Caco-2 (cell line): ENCODE results near the gene CUL4A. TPM values are rescaled to one million over a fixed set of nuclear protein-coding genes. Genes with fewer than 3 reads are reported as not detected.
A peak's percentile ranks its signal among the peaks of the same experiment; 100 is the strongest.

ENCODE experiments used
- BruUV-seq: library from RNA; stranded (reverse); fragments of 400-500 nt; replicated peaks from 2 replicates; lab custom pipeline; 2021; lab: Mats Ljungman, UMichigan
- CTCF ChIA-PET: fragments of 300-600 bp; sonication (Branson Sonifier 250); formaldehyde crosslinking; loops from one replicate; lab custom pipeline; 2022; ENCODE audit warnings: antibody characterized with exemption; lab: Charles Lee
- POLR2A ChIA-PET: fragments of 300-600 bp; sonication (Branson Sonifier 250); formaldehyde crosslinking; loops from one replicate; lab custom pipeline; 2022; ENCODE audit warnings: antibody characterized with exemption; lab: Charles Lee
- DNase-seq, 2 experiments: peaks; one replicate each; pipeline versions ENCODE4 v3.0.0 to v3.0.0-alpha.2; 2020 to 2022
- H3K27me3 ChIP-seq: replicated peaks from 2 replicates; pipeline ENCODE4 v1.6.0; 2011; ENCODE audit warnings: low read length; ENCODE audit not compliant: control insufficient read depth, insufficient read depth
- H3K36me3 ChIP-seq: 2 replicates; pipeline ENCODE4 v1.5.1; 2011; ENCODE audit warnings: low read length; ENCODE audit not compliant: control insufficient read depth, insufficient read depth
- H3K4me1 ChIP-seq: fragments of 250-450 bp; sonication (Bioruptor Pico); 2 replicates; pipeline ENCODE4 v1.5.1; 2020; ENCODE audit warnings: mild to moderate bottlenecking
- H3K4me3 ChIP-seq: 2 replicates; pipeline ENCODE4 v1.5.1; 2011; ENCODE audit warnings: low read depth, mild to moderate bottlenecking, control low read depth, low read length
- H3K9me3 ChIP-seq: fragments of 250-450 bp; sonication (Bioruptor Pico); 2 replicates; pipeline ENCODE4 v1.5.1; 2020; ENCODE audit warnings: mild to moderate bottlenecking, moderate library complexity
- H3K27ac Mint-ChIP-seq: one replicate; pipeline ENCODE4 v1.8.0; 2022; ENCODE audit warnings: mixed read lengths; ENCODE audit not compliant: unreplicated experiment
- H3K27me3 Mint-ChIP-seq: one replicate; pipeline ENCODE4 v1.8.0; 2022; ENCODE audit warnings: mixed read lengths; ENCODE audit not compliant: insufficient read depth, unreplicated experiment
- H3K36me3 Mint-ChIP-seq: one replicate; pipeline ENCODE4 v1.8.0; 2022; ENCODE audit warnings: mild to moderate bottlenecking, mixed read lengths; ENCODE audit not compliant: insufficient read depth, unreplicated experiment
- H3K4me1 Mint-ChIP-seq: one replicate; pipeline ENCODE4 v1.8.0; 2022; ENCODE audit warnings: low read depth, mixed read lengths; ENCODE audit not compliant: unreplicated experiment
- H3K4me3 Mint-ChIP-seq: one replicate; pipeline ENCODE4 v1.8.0; 2022; ENCODE audit warnings: mild to moderate bottlenecking, moderate library complexity, mixed read lengths; ENCODE audit not compliant: unreplicated experiment
- H3K9me3 Mint-ChIP-seq: one replicate; pipeline ENCODE4 v1.8.0; 2022; ENCODE audit warnings: mixed read lengths; ENCODE audit not compliant: unreplicated experiment
- intact Hi-C: fragments of 100-400 bp; cut with micrococcal nuclease; formaldehyde crosslinking; loops from one replicate; pipeline ENCODE4 v1.10.0; 2022; ENCODE audit not compliant: unreplicated experiment
- total RNA-seq: library from RNA; stranded (reverse); gene quantifications from 2 replicates; pipeline ENCODE4 v1.2.3, GENCODE V29; 2022
- TF ChIP-seq, protein P1 (sequence below), 2 experiments: fragments of 200-600 bp in 1 of 2; IDR thresholded peaks; 1 replicate in 1 of 2; 2 replicates in 1 of 2; pipeline versions ENCODE4 v1.5.1 to v1.8.0; 2011 to 2022; ENCODE audit warnings: antibody characterized with exemption in 1 of 2, control low read depth in 1 of 2, inconsistent platforms in 1 of 2, low read depth in 1 of 2, low read length in 1 of 2, mild to moderate bottlenecking in 1 of 2, moderate library complexity in 1 of 2; ENCODE audit not compliant: insufficient read depth in 1 of 2, severe bottlenecking in 1 of 2, unreplicated experiment in 1 of 2

CUL4A gene
- total RNA-seq, 1 experiment from 2014 or later, result 125 TPM

DNA sequence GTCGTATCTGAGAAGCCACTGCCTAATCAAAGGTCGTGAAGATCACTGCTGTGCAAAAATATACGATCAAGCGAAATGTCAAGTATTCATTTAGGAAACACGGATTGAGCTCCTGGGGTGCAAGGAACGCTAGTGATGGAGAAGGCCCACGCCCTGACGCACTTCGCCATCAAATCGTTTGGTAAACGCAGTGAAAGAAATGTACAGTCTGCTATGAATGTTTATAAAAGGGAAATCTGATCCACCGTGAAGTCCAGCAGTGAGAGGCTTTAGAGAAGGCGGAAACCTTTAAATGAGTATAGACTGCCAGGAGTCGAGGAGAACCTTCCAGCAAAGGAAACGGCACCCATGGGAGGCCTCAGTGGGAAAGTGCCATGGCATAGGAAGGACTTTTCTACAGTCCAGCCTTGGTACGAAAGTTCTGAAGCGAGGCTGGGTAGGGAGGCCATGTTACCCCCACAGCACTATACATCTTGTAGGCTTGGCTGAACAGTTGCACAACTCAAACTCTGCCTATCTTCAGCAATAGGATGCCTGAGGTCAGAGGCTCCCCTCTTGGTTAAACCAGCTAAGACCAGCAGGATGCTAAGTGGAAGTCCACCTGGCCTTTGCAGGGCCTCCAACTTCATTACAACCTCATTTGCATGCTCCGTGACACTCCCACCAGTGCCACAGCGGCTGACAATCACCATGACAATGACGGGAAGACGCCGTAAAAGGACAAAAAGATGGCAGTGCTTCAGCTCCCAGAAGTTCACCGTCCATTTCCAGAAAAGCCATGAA is 21.3 kb upstream of the CUL4A start:
- ChIA-PET CTCF (no interaction called here), POLR2A (no interaction called here)
- H3K27me3 ChIP-seq, result no peaks in the 10 kb centered on the region
- no peaks in the 10 kb centered on the region for H3K9me3 ChIP-seq
- BruUV-seq, result no TSS peak
- DNase-seq, result no peak
- H3K27ac Mint-ChIP-seq, result peak overlapping the region; percentile 86
- peaks cover 8% of the 10 kb centered on the region for H3K9me3 Mint-ChIP-seq
- no peaks in the 10 kb centered on the region for H3K36me3 ChIP-seq
- no peaks in the 10 kb centered on the region for H3K27me3 Mint-ChIP-seq
- no peak overlapping the region for H3K4me3 ChIP-seq
- TF ChIP-seq, protein P1, sequence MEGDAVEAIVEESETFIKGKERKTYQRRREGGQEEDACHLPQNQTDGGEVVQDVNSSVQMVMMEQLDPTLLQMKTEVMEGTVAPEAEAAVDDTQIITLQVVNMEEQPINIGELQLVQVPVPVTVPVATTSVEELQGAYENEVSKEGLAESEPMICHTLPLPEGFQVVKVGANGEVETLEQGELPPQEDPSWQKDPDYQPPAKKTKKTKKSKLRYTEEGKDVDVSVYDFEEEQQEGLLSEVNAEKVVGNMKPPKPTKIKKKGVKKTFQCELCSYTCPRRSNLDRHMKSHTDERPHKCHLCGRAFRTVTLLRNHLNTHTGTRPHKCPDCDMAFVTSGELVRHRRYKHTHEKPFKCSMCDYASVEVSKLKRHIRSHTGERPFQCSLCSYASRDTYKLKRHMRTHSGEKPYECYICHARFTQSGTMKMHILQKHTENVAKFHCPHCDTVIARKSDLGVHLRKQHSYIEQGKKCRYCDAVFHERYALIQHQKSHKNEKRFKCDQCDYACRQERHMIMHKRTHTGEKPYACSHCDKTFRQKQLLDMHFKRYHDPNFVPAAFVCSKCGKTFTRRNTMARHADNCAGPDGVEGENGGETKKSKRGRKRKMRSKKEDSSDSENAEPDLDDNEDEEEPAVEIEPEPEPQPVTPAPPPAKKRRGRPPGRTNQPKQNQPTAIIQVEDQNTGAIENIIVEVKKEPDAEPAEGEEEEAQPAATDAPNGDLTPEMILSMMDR (IDR thresholded peaks at IDR 0.05; ENCODE audit: insufficient read depth in 1 of 2, low read depth in 1 of 2, low read length in 1 of 2, severe bottlenecking in 1 of 2, unreplicated experiment in 1 of 2), result no peak
- H3K4me1 Mint-ChIP-seq, result peaks cover 11% of the 10 kb centered on the region
- H3K36me3 Mint-ChIP-seq, result peaks cover 80% of the 10 kb centered on the region
- H3K4me1 ChIP-seq, result no peaks in the 10 kb centered on the region
- intact Hi-C loops, result no loop called here
- H3K4me3 Mint-ChIP-seq, result no peak overlapping the region

DNA sequence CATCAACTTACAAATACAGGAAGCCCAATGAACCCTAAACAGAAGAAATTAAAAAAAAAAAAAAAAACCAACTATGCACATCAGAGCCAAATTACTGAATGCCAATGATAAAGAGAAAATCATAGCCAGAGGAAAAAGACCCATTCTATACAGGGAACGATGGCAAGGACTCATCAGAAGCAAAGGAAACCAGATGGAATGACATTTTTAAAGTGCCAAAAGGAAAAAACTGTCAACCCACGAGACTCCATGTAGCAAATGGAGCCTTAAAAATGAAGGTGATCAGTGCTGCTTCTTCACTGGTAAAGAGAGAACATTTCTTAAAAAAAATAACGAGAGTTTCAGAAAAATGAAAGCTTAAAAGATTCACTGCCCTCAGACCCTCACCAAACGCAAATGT is 19.2 kb upstream of the CUL4A start:
- ChIA-PET POLR2A (no interaction called here), CTCF (no interaction called here)
- Histone ChIP-seq H3K36me3 (peaks cover 2% of the 10 kb centered on the region; the same call in 1 of the 2 replicates), H3K4me3 (no peak overlapping the region), H3K27me3 (no peaks in the 10 kb centered on the region), H3K9me3 (no peaks in the 10 kb centered on the region), H3K4me1 (no peaks in the 10 kb centered on the region)
- Mint-ChIP-seq H3K27ac (no peak overlapping the region), H3K27me3 (no peaks in the 10 kb centered on the region), H3K9me3 (peaks cover 8% of the 10 kb centered on the region), H3K4me3 (no peak overlapping the region), H3K36me3 (peaks cover 88% of the 10 kb centered on the region), H3K4me1 (peaks cover 11% of the 10 kb centered on the region)
- intact Hi-C loops, result no loop called here
- no TSS peak for BruUV-seq
- DNase-seq, result no peak
- TF ChIP-seq, protein P1 (IDR thresholded peaks at IDR 0.05; ENCODE audit: insufficient read depth in 1 of 2, low read depth in 1 of 2, low read length in 1 of 2, severe bottlenecking in 1 of 2, unreplicated experiment in 1 of 2), result no peak

DNA sequence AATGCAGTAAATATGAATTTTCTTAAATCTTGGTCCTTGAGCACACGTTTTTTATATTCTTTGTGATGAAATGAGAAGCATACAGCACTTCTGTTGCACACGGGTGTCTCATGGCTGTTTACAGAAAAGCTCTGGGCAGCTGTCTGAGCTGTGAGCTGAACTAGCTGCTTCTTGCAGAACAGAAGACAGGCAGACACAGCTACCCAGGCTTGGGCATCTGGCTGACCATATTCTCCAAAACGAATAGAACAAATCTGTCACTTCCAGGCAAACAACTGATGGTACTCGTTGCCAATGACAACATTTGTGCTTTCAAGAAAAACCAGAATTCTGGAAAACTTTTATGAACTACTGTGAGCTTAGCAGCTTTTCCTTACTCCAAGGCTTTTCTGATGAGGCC is 17.1 kb upstream of the CUL4A start:
- Histone ChIP-seq H3K4me3 (no peak overlapping the region), H3K4me1 (no peaks in the 10 kb centered on the region), H3K27me3 (no peaks in the 10 kb centered on the region), H3K36me3 (peaks cover 6% of the 10 kb centered on the region), H3K9me3 (no peaks in the 10 kb centered on the region)
- peaks cover 85% of the 10 kb centered on the region for H3K36me3 Mint-ChIP-seq
- H3K27me3 Mint-ChIP-seq, result no peaks in the 10 kb centered on the region
- no TSS peak for BruUV-seq
- H3K4me3 Mint-ChIP-seq, result no peak overlapping the region
- TF ChIP-seq, protein P1 (IDR thresholded peaks at IDR 0.05; ENCODE audit: insufficient read depth in 1 of 2, low read depth in 1 of 2, low read length in 1 of 2, severe bottlenecking in 1 of 2, unreplicated experiment in 1 of 2), result no peak
- no peak for DNase-seq
- peaks cover 8% of the 10 kb centered on the region for H3K4me1 Mint-ChIP-seq
- ChIA-PET CTCF (interaction anchor here (0.6 kb wide), 1 partner anchor 34 kb away, joined by 5 read pairs; the partner anchor contains the start of gene PROZ), POLR2A (no interaction called here)
- peaks cover 8% of the 10 kb centered on the region for H3K9me3 Mint-ChIP-seq
- intact Hi-C loops, result no loop called here
- H3K27ac Mint-ChIP-seq, result no peak overlapping the region
